ENCODE results near the gene MRPL1. TPM values are rescaled to one million over a fixed set of nuclear protein-coding genes. Genes with fewer than 3 reads are reported as not detected.

The MRPL1 gene
- total and polyA plus RNA-seq, 2 of the 13 experiments (the other 11 are each of a cell fraction or from before 2014, with no cell fraction given) = 23.3 to 61.5 TPM

DNA sequence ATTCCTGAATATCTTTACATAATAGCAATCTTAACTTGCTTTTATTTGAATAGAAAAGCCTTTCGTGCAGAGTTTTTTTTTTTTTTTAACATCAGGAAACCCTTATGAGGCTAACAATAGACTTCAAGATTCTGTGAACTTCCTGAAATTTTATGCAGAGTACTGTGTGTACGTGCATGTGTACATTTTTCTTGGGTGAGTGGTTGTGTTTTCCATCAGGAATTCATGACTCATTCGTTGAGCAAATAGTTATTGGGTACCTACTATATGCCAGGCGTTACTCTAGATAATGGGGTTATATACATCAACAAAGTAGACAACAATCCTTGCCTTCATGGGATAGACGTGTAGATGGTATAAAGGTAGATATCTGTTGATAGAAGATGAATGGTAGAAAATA is 59.1 kb downstream of the MRPL1 start (continued):
- TF ChIP-seq, protein P1, sequence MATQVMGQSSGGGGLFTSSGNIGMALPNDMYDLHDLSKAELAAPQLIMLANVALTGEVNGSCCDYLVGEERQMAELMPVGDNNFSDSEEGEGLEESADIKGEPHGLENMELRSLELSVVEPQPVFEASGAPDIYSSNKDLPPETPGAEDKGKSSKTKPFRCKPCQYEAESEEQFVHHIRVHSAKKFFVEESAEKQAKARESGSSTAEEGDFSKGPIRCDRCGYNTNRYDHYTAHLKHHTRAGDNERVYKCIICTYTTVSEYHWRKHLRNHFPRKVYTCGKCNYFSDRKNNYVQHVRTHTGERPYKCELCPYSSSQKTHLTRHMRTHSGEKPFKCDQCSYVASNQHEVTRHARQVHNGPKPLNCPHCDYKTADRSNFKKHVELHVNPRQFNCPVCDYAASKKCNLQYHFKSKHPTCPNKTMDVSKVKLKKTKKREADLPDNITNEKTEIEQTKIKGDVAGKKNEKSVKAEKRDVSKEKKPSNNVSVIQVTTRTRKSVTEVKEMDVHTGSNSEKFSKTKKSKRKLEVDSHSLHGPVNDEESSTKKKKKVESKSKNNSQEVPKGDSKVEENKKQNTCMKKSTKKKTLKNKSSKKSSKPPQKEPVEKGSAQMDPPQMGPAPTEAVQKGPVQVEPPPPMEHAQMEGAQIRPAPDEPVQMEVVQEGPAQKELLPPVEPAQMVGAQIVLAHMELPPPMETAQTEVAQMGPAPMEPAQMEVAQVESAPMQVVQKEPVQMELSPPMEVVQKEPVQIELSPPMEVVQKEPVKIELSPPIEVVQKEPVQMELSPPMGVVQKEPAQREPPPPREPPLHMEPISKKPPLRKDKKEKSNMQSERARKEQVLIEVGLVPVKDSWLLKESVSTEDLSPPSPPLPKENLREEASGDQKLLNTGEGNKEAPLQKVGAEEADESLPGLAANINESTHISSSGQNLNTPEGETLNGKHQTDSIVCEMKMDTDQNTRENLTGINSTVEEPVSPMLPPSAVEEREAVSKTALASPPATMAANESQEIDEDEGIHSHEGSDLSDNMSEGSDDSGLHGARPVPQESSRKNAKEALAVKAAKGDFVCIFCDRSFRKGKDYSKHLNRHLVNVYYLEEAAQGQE (IDR thresholded peaks at IDR 0.05; ENCODE audit: borderline replicate concordance in 1 of 2, low read depth in 1 of 2, low read length in 2 of 2) = no peak
- TF ChIP-seq ZC3H13 (CRISPR knock-in tag; IDR thresholded peaks at IDR 0.05) (no peak), MZF1 (CRISPR knock-in tag; IDR thresholded peaks at IDR 0.05; ENCODE audit: borderline replicate concordance) (no peak), ZNF550 (CRISPR knock-in tag; IDR thresholded peaks at IDR 0.05; ENCODE audit: borderline replicate concordance) (no peak), ZFP36 (IDR thresholded peaks at IDR 0.05; ENCODE audit: borderline replicate concordance, low read depth, low read length, partially characterized antibody) (no peak), FOSL2 (CRISPR knock-in tag; IDR thresholded peaks at IDR 0.05) (peak; percentile 95), ZSCAN20 (CRISPR knock-in tag; IDR thresholded peaks at IDR 0.05; ENCODE audit: borderline replicate concordance) (no peak), ZNF383 (CRISPR knock-in tag; IDR thresholded peaks at IDR 0.05; ENCODE audit: borderline replicate concordance) (no peak), ZNF841 (CRISPR knock-in tag; IDR thresholded peaks at IDR 0.05; ENCODE audit: borderline replicate concordance) (no peak), ZNF274 (CRISPR knock-in tag; IDR thresholded peaks at IDR 0.05) (no peak), HNRNPLL (IDR thresholded peaks at IDR 0.05; ENCODE audit: low read depth, low read length, poor library complexity, severe bottlenecking) (no peak), FOXK1 (CRISPR knock-in tag; IDR thresholded peaks at IDR 0.05; ENCODE audit: borderline replicate concordance, low read depth) (peak; percentile 86; the same call in 1 of the 2 replicates), ZNF24 (IDR thresholded peaks at IDR 0.05) (no peak), SOX6 (IDR thresholded peaks at IDR 0.05) (no peak), SOX6 (CRISPR knock-in tag; IDR thresholded peaks at IDR 0.05) (peak; percentile 72; the same call in 1 of the 2 replicates), REPIN1 (CRISPR knock-in tag; IDR thresholded peaks at IDR 0.05; ENCODE audit: borderline replicate concordance, low read depth) (no peak), ERF (CRISPR knock-in tag; IDR thresholded peaks at IDR 0.05) (0 out of 2 replicates have a peak, but pooled peaks have one; percentile 25), ZBTB38 (CRISPR knock-in tag; IDR thresholded peaks at IDR 0.05) (no peak), ZNF747 (CRISPR knock-in tag; IDR thresholded peaks at IDR 0.05; ENCODE audit: borderline replicate concordance) (no peak), ZNF660 (CRISPR knock-in tag; IDR thresholded peaks at IDR 0.05; ENCODE audit: borderline replicate concordance, low read depth) (no peak)
- TF ChIP-seq, protein P2, sequence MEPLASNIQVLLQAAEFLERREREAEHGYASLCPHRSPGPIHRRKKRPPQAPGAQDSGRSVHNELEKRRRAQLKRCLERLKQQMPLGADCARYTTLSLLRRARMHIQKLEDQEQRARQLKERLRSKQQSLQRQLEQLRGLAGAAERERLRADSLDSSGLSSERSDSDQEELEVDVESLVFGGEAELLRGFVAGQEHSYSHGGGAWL (CRISPR knock-in tag; IDR thresholded peaks at IDR 0.05) = no peak
- TF ChIP-seq, protein P3, sequence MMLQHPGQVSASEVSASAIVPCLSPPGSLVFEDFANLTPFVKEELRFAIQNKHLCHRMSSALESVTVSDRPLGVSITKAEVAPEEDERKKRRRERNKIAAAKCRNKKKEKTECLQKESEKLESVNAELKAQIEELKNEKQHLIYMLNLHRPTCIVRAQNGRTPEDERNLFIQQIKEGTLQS (CRISPR knock-in tag; IDR thresholded peaks at IDR 0.05) = peak; percentile 92
- TF ChIP-seq, protein P4, sequence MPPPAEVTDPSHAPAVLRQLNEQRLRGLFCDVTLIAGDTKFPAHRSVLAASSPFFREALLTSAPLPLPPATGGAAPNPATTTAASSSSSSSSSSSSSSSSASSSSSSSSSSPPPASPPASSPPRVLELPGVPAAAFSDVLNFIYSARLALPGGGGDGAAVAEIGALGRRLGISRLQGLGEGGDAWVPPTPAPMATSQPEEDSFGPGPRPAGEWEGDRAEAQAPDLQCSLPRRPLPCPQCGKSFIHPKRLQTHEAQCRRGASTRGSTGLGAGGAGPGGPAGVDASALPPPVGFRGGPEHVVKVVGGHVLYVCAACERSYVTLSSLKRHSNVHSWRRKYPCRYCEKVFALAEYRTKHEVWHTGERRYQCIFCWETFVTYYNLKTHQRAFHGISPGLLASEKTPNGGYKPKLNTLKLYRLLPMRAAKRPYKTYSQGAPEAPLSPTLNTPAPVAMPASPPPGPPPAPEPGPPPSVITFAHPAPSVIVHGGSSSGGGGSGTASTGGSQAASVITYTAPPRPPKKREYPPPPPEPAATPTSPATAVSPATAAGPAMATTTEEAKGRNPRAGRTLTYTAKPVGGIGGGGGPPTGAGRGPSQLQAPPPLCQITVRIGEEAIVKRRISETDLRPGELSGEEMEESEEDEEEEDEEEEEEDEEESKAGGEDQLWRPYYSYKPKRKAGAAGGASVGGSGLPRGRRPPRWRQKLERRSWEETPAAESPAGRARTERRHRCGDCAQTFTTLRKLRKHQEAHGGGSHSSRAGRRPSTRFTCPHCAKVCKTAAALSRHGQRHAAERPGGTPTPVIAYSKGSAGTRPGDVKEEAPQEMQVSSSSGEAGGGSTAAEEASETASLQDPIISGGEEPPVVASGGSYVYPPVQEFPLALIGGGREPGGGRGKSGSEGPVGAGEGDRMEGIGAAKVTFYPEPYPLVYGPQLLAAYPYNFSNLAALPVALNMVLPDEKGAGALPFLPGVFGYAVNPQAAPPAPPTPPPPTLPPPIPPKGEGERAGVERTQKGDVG (CRISPR knock-in tag; IDR thresholded peaks at IDR 0.05; ENCODE audit: borderline replicate concordance) = no peak
- TF ChIP-seq, protein P5, sequence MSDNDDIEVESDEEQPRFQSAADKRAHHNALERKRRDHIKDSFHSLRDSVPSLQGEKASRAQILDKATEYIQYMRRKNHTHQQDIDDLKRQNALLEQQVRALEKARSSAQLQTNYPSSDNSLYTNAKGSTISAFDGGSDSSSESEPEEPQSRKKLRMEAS (IDR thresholded peaks at IDR 0.05) = no peak
